Endothelial cell (in vitro differentiated cells): ENCODE results near the gene CPEB2. TPM values are rescaled to one million over a fixed set of nuclear protein-coding genes. Genes with fewer than 3 reads are reported as not detected.

ENCODE experiments used
- DNase-seq: peaks from one replicate; pipeline ENCODE4 v3.0.0; 2021; ENCODE audit warnings: low spot score
- H3K27ac Mint-ChIP-seq: one replicate; pipeline ENCODE4 v1.8.0; 2021; ENCODE audit warnings: mixed read lengths, inconsistent platforms; ENCODE audit not compliant: unreplicated experiment
- H3K27me3 Mint-ChIP-seq: one replicate; pipeline ENCODE4 v1.8.0; 2021; ENCODE audit warnings: mild to moderate bottlenecking, moderate library complexity, mixed read lengths, inconsistent platforms; ENCODE audit not compliant: unreplicated experiment
- H3K36me3 Mint-ChIP-seq: one replicate; pipeline ENCODE4 v1.8.0; 2021; ENCODE audit warnings: mild to moderate bottlenecking, low read depth, mixed read lengths, inconsistent platforms; ENCODE audit not compliant: unreplicated experiment
- H3K4me1 Mint-ChIP-seq: one replicate; pipeline ENCODE4 v1.8.0; 2021; ENCODE audit warnings: mild to moderate bottlenecking, mixed read lengths, inconsistent platforms; ENCODE audit not compliant: unreplicated experiment
- H3K4me3 Mint-ChIP-seq: one replicate; pipeline ENCODE4 v1.8.0; 2021; ENCODE audit warnings: mild to moderate bottlenecking, mixed read lengths, inconsistent platforms; ENCODE audit not compliant: unreplicated experiment
- H3K9me3 Mint-ChIP-seq: one replicate; pipeline ENCODE4 v1.8.0; 2021; ENCODE audit warnings: mixed read lengths, inconsistent platforms; ENCODE audit not compliant: unreplicated experiment
- total RNA-seq: library from RNA; stranded (reverse); fragmentation: NEBNext Ultra II Directional; extraction: Animal tissue kit (Norgen Biotek cat#: 25700); gene quantifications from one replicate; pipeline ENCODE4 v1.2.1, GENCODE V29; 2021; ENCODE audit not compliant: unreplicated experiment
- TF ChIP-seq, protein P1 (sequence below): fragments of 200-600 bp; sonication (generic); IDR thresholded peaks from one replicate; pipeline ENCODE4 v1.5.0; 2021; ENCODE audit warnings: antibody characterized with exemption; ENCODE audit not compliant: unreplicated experiment

CPEB2 gene
- total RNA-seq, 1 donor from 2014 or later, result 14.9 TPM

DNA sequence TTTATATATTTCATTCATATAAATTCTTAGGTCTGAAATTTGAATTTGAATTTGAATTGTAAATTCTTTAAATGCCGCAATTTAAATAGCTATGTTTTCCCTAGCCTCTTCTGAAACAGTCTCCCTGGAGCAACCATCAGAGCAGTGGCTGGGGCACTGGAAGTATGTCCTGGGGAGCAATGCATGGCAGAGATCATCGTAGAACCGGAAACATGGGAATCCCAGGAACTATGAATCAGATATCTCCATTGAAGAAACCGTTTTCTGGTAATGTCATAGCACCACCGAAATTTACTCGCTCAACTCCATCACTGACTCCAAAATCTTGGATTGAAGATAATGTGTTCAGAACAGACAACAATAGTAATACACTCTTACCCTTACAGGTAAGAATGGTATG is 4.9 kb downstream of the CPEB2 start:
- DNase-seq, result no peak
- Mint-ChIP-seq H3K27ac (no peak overlapping the region), H3K36me3 (peaks cover 5% of the 10 kb centered on the region), H3K27me3 (peaks cover 5% of the 10 kb centered on the region), H3K4me3 (no peak overlapping the region), H3K4me1 (peaks cover 17% of the 10 kb centered on the region), H3K9me3 (no peaks in the 10 kb centered on the region)
- TF ChIP-seq, protein P1, sequence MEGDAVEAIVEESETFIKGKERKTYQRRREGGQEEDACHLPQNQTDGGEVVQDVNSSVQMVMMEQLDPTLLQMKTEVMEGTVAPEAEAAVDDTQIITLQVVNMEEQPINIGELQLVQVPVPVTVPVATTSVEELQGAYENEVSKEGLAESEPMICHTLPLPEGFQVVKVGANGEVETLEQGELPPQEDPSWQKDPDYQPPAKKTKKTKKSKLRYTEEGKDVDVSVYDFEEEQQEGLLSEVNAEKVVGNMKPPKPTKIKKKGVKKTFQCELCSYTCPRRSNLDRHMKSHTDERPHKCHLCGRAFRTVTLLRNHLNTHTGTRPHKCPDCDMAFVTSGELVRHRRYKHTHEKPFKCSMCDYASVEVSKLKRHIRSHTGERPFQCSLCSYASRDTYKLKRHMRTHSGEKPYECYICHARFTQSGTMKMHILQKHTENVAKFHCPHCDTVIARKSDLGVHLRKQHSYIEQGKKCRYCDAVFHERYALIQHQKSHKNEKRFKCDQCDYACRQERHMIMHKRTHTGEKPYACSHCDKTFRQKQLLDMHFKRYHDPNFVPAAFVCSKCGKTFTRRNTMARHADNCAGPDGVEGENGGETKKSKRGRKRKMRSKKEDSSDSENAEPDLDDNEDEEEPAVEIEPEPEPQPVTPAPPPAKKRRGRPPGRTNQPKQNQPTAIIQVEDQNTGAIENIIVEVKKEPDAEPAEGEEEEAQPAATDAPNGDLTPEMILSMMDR, result no peak

DNA sequence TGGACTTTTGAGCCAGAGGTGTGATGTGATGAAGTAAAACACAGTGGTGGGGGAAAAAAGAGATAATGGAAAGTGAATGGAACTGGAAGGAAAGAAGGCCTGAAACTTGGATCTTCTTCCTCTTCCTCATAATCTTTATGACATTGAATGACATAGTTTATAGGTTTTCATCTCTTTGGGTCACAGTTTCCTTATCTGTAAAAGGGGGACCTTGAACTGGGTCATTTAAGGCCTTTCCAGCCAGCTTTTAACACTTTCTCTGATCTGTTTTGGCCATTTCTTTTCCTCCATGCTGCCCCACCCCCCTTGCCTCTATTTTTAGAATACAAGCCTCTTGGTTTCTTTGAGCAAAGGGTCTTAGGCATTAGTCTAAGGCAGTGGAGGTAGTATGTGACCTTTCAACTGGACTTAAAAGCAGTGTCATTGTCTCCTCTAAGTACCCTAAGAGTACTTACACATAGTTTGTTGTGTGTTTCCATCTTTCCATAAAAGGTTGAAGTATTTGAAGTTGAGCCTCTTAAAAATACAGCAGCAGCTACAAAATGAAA is 7.8 kb downstream of the CPEB2 start:
- H3K9me3 Mint-ChIP-seq, result no peaks in the 10 kb centered on the region
- no peak overlapping the region for H3K4me3 Mint-ChIP-seq
- no peak overlapping the region for H3K27ac Mint-ChIP-seq
- TF ChIP-seq, protein P1, result no peak
- H3K36me3 Mint-ChIP-seq, result peaks cover 3% of the 10 kb centered on the region
- peaks cover 16% of the 10 kb centered on the region for H3K4me1 Mint-ChIP-seq
- peaks cover 3% of the 10 kb centered on the region for H3K27me3 Mint-ChIP-seq
- DNase-seq, result no peak

DNA sequence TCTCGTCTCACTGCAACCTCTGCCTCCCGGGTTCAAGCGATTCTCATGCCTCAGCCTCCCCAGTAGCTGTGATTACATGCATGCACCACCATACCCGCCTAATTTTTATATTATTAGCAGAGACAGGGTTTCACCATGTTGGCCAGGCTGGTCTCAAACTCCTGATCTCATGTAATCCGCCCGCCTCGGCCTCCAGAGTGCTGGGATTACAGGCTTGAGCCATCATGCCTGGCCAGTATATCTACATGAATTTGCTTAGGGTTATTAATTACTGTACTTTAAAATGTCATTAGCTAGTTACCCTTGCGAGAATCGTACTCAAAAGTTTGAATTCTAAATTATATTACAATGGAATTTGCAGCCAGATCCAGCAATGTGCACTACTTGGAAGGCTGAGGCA is 8.9 kb downstream of the CPEB2 start:
- TF ChIP-seq, protein P1, result no peak
- Mint-ChIP-seq H3K36me3 (no peaks in the 10 kb centered on the region), H3K9me3 (no peaks in the 10 kb centered on the region), H3K27ac (no peak overlapping the region), H3K4me3 (no peak overlapping the region), H3K27me3 (no peaks in the 10 kb centered on the region), H3K4me1 (peaks cover 6% of the 10 kb centered on the region)
- DNase-seq, result no peak

DNA sequence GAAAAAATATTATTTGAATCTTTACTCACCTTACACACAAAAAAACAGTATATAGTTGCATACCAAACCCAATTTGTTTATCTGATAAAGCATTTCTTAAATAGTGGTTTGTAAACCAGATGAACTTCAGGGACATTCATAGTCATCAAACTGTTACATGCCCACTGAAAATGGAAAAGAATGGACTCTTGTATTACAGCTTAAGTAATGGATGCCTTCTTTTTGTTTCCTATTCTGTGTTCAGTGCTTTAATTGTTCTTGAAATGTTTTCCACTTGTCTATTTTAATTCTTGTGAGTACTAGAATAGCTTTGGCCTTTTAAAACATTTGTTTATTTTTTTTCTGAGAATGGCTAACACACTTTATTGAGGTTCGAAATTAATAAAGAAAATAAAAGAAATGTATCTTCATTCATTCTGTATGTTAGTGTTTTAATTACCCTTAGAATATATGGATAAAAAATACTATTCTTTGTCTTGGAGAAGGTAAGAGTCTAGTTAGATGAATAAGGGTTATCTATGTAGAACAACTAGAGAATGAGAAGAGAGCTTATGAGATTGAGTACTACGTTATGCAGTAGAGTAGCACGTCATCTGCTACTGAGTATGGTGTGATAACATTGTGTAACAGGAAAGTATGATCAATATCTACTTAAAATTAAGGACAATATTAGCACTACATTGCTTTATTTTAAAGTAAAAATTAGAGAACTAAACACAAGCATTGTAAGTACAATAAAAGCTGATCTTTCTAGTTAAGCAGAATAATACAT is 9.9 kb downstream of the CPEB2 start:
- H3K4me1 Mint-ChIP-seq, result peaks cover under 1% of the 10 kb centered on the region
- TF ChIP-seq, protein P1, result no peak
- H3K36me3 Mint-ChIP-seq, result no peaks in the 10 kb centered on the region
- no peak for DNase-seq
- H3K9me3 Mint-ChIP-seq, result no peaks in the 10 kb centered on the region
- H3K4me3 Mint-ChIP-seq, result no peak overlapping the region
- H3K27me3 Mint-ChIP-seq, result no peaks in the 10 kb centered on the region
- H3K27ac Mint-ChIP-seq, result no peak overlapping the region

DNA sequence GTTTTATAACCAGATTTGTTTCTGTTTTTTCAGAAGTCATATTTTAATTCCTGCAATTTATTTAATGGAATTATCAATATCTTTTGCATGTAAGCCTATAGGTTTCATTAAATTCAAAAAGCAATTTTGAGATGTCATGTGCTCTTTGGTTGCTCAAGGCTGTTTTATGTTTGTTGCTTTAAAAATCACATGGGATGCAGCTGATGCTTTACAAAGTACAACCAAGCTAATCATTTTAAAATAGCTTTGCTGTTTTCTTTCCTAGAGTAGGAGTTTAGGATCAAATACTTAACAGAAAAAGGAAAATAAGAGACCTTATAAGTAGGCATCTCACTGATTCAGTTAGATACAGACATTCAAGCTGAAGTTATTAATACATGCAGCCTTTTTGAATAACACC is 11.3 kb downstream of the CPEB2 start:
- Mint-ChIP-seq H3K9me3 (no peaks in the 10 kb centered on the region), H3K4me1 (no peaks in the 10 kb centered on the region), H3K4me3 (no peak overlapping the region), H3K36me3 (no peaks in the 10 kb centered on the region), H3K27me3 (no peaks in the 10 kb centered on the region), H3K27ac (no peak overlapping the region)
- TF ChIP-seq, protein P1, result no peak
- DNase-seq, result no peak
